Endothelial cell (in vitro differentiated cells): ENCODE results near the gene SETD7. TPM values are rescaled to one million over a fixed set of nuclear protein-coding genes. Genes with fewer than 3 reads are reported as not detected.
"Not testable (repeated sequence)": the region's sequence is repeated elsewhere in the genome, so short reads cannot be mapped to it uniquely, and the experiment has no call there.

Experiments
- DNase-seq: peaks from one replicate; pipeline ENCODE4 v3.0.0; 2021; ENCODE audit warnings: low spot score
- H3K27ac Mint-ChIP-seq: one replicate; pipeline ENCODE4 v1.8.0; 2021; ENCODE audit warnings: mixed read lengths, inconsistent platforms; ENCODE audit not compliant: unreplicated experiment
- H3K27me3 Mint-ChIP-seq: one replicate; pipeline ENCODE4 v1.8.0; 2021; ENCODE audit warnings: mild to moderate bottlenecking, moderate library complexity, mixed read lengths, inconsistent platforms; ENCODE audit not compliant: unreplicated experiment
- H3K36me3 Mint-ChIP-seq: one replicate; pipeline ENCODE4 v1.8.0; 2021; ENCODE audit warnings: mild to moderate bottlenecking, low read depth, mixed read lengths, inconsistent platforms; ENCODE audit not compliant: unreplicated experiment
- H3K4me1 Mint-ChIP-seq: one replicate; pipeline ENCODE4 v1.8.0; 2021; ENCODE audit warnings: mild to moderate bottlenecking, mixed read lengths, inconsistent platforms; ENCODE audit not compliant: unreplicated experiment
- H3K4me3 Mint-ChIP-seq: one replicate; pipeline ENCODE4 v1.8.0; 2021; ENCODE audit warnings: mild to moderate bottlenecking, mixed read lengths, inconsistent platforms; ENCODE audit not compliant: unreplicated experiment
- H3K9me3 Mint-ChIP-seq: one replicate; pipeline ENCODE4 v1.8.0; 2021; ENCODE audit warnings: mixed read lengths, inconsistent platforms; ENCODE audit not compliant: unreplicated experiment
- total RNA-seq: library from RNA; stranded (reverse); fragmentation: NEBNext Ultra II Directional; extraction: Animal tissue kit (Norgen Biotek cat#: 25700); gene quantifications from one replicate; pipeline ENCODE4 v1.2.1, GENCODE V29; 2021; ENCODE audit not compliant: unreplicated experiment
- TF ChIP-seq, protein P1 (sequence below): fragments of 200-600 bp; sonication (generic); IDR thresholded peaks from one replicate; pipeline ENCODE4 v1.5.0; 2021; ENCODE audit warnings: antibody characterized with exemption; ENCODE audit not compliant: unreplicated experiment

Gene SETD7
- total RNA-seq, 1 donor from 2014 or later = 8.4 TPM

DNA sequence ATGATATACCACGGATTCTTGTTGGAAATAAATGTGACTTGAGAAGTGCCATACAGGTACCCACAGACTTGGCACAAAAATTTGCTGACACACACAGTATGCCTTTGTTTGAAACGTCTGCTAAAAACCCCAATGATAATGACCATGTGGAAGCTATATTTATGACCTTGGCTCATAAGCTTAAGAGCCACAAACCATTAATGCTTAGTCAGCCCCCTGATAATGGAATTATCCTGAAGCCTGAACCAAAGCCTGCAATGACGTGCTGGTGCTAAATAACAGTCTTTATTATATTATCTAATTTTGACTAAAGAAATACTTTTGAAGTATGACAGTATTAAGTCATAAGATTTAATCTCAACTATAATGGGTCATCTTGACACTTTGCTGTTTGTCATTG is 83.2 kb downstream of the SETD7 start:
- Mint-ChIP-seq H3K27ac (no peak overlapping the region), H3K9me3 (no peaks in the 10 kb centered on the region), H3K27me3 (no peaks in the 10 kb centered on the region), H3K4me1 (no peaks in the 10 kb centered on the region), H3K36me3 (peaks cover 44% of the 10 kb centered on the region), H3K4me3 (no peak overlapping the region)
- DNase-seq = no peak
- TF ChIP-seq, protein P1, sequence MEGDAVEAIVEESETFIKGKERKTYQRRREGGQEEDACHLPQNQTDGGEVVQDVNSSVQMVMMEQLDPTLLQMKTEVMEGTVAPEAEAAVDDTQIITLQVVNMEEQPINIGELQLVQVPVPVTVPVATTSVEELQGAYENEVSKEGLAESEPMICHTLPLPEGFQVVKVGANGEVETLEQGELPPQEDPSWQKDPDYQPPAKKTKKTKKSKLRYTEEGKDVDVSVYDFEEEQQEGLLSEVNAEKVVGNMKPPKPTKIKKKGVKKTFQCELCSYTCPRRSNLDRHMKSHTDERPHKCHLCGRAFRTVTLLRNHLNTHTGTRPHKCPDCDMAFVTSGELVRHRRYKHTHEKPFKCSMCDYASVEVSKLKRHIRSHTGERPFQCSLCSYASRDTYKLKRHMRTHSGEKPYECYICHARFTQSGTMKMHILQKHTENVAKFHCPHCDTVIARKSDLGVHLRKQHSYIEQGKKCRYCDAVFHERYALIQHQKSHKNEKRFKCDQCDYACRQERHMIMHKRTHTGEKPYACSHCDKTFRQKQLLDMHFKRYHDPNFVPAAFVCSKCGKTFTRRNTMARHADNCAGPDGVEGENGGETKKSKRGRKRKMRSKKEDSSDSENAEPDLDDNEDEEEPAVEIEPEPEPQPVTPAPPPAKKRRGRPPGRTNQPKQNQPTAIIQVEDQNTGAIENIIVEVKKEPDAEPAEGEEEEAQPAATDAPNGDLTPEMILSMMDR = no peak

DNA sequence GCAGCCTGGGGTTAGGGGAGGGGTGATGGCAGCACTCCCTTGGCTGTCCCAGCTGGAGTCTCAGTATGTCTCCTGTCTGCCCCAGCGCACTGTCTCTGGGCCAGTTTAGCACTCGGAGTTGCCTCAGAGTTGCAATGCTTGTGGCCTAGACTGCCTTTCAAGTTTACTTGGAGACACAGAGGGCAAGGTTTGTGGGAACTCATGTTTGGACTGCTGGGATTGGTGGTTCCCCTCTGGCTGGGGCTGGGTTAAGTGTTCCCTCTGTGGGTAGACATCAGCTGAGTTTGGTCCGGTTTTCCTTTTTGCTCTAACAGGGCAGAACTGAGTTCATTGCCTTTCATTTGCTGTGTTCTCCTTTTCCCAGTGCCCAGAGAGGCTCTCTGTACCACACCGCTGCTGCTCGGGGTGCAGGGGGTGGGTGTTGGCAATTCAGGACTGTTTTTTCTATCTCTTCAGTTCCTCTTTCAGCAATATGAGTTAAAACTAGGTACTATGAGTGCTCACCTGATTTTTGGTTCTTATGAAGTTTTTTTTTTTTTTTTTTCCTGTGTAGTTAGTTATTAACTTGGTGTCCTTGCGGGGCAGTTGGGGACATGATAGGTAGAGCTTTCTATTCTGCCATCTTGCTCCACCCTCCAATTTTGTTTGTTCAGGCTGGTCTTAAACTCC is 84.9 kb downstream of the SETD7 start:
- Mint-ChIP-seq H3K4me3 (no peak overlapping the region), H3K9me3 (no peaks in the 10 kb centered on the region), H3K27ac (peak overlapping the region; percentile 19), H3K4me1 (no peaks in the 10 kb centered on the region), H3K36me3 (peaks cover 45% of the 10 kb centered on the region), H3K27me3 (no peaks in the 10 kb centered on the region)
- TF ChIP-seq, protein P1 = no peak
- no peak for DNase-seq

DNA sequence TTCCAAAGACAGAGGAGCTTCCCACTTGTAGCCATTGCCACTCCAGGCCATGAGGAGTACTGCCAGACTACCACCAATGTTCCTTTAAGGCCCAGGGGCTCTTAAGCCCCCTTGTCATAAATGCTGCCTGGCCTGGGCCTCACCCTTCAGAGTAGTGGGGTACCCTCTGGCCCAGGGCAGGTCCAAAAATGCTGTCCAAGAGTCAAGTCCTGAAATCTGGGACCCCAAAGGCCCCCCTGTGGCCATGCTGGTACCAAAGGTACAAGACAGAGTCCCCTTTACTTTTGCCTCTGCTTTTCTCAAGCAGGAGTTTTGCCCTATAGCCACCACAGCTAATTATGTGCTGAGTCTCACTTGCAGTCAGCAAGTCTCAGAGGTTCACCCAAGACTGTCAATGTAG is 85.7 kb downstream of the SETD7 start:
- H3K27ac Mint-ChIP-seq = no peak overlapping the region
- H3K9me3 Mint-ChIP-seq = no peaks in the 10 kb centered on the region
- H3K36me3 Mint-ChIP-seq = peaks cover 45% of the 10 kb centered on the region
- H3K4me3 Mint-ChIP-seq = no peak overlapping the region
- H3K4me1 Mint-ChIP-seq = no peaks in the 10 kb centered on the region
- H3K27me3 Mint-ChIP-seq = no peaks in the 10 kb centered on the region
- TF ChIP-seq, protein P1 = no peak
- DNase-seq = no peak

DNA sequence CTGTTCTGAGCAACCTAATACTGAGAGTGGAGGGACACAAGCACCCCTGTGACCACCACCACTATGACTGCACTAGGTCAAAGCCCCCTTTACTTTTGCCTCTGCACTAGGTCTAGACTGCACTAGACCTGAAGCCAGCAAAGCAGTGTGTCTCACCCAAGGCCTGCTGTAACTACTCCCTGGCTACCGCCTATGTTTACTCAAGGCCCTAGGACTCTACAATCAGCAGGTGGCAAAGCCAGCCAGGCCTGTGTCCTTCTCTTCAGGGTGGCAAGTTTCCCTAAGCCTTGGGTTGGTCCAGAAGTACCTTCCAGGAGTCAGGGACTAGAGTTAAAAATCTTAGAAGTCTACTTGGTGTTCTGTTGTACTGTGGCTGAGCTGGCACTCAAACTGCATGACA is 86.2 kb downstream of the SETD7 start:
- TF ChIP-seq, protein P1 = no peak
- Mint-ChIP-seq H3K4me3 (no peak overlapping the region), H3K27ac (no peak overlapping the region), H3K36me3 (peaks cover 45% of the 10 kb centered on the region), H3K9me3 (no peaks in the 10 kb centered on the region), H3K27me3 (no peaks in the 10 kb centered on the region), H3K4me1 (no peaks in the 10 kb centered on the region)
- no peak for DNase-seq

DNA sequence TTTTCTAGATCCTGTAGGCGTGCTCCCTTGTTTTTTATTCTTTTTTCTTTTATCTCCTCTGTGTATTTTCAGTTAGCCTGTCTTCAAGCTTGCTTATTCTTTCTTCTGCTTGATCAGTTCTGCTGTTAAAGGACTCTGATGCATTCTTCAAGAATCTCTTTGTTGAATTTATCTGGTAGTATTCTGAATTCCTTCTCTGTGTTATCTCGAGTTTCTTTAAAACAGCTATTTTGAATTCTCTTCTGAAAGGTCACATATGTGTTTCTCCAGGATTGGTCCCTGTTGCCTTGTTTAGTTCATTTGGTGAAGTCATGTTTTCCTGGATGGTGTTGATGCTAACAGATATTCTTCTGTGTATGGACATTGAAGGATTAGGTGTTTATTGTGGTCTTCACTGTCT is 86.8 kb downstream of the SETD7 start:
- Mint-ChIP-seq H3K9me3 (no peaks in the 10 kb centered on the region), H3K27ac (no peak overlapping the region), H3K27me3 (no peaks in the 10 kb centered on the region), H3K36me3 (peaks cover 45% of the 10 kb centered on the region), H3K4me1 (no peaks in the 10 kb centered on the region), H3K4me3 (no peak overlapping the region)
- TF ChIP-seq, protein P1 = no peak
- DNase-seq = no peak

DNA sequence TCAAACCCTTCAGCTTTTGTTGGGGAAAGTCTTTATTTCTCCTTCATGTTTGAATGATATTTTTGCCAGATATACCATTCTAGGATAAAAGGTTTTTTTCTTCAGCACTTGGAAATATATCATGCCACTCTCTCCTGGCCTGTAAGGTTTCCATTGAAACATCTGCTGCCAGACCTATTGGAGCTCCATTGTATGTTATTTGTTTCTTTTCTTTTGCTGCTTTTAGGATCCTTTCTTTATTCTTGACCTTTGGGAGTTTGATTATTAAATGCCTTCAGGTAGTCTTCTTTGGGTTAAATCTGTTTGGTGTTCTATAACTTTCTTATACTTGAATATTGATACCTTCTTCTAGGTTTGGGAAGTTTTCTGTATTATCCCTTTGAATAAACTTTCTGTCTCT is 87.3 kb downstream of the SETD7 start:
- not testable (repeated sequence) for H3K27me3 Mint-ChIP-seq

More for the DNA sequence above, 87.3 kb downstream of the SETD7 start:
- H3K4me1 Mint-ChIP-seq, H3K4me3 Mint-ChIP-seq, DNase-seq, H3K9me3 Mint-ChIP-seq, H3K27ac Mint-ChIP-seq: not testable (repeated sequence)
- peaks cover 49% of the 10 kb centered on the region for H3K36me3 Mint-ChIP-seq
